SK-N-SH (cell line): Measurements from ENCODE around the gene CDC34. TPM values are rescaled to one million over a fixed set of nuclear protein-coding genes. Genes with fewer than 3 reads are reported as not detected.

Source experiments
- CTCF ChIA-PET: fragments of 300-600, 350-600 bp; formaldehyde crosslinking; extraction: SDS; loops from one replicate; lab custom pipeline; 2021; lab: Yijun Ruan, JAX
- POLR2A ChIA-PET: fragments of 350-600 bp; sonication (Branson Sonifier 250); formaldehyde crosslinking; extraction: SDS; loops from one replicate; lab custom pipeline; 2020; ENCODE audit warnings: antibody characterized with exemption, inconsistent platforms; lab: Yijun Ruan, JAX
- DNase-seq: peaks from one replicate; pipeline ENCODE4 v3.0.0; 2012
- H2AFZ ChIP-seq: fragments of 200-600 bp; sonication (generic); 2 replicates; pipeline ENCODE4 v1.8.1; 2016; ENCODE audit warnings: antibody characterized with exemption, mild to moderate bottlenecking, low read depth
- H3F3A ChIP-seq: fragments of 200-600 bp; sonication (generic); replicated peaks from 2 replicates; pipeline ENCODE3; 2016; ENCODE audit warnings: antibody characterized with exemption, mild to moderate bottlenecking; ENCODE audit not compliant: insufficient read depth
- H3K27ac ChIP-seq, 2 experiments: fragments of 200-500 bp in 1 of 2; fragments of 200-600 bp in 1 of 2; sonication (Bioruptor generic) in 1 of 2; sonication (generic), shearing (Covaris generic) in 1 of 2; 2 replicates each; pipeline versions ENCODE4 v1.5.1 to v1.6.1; 2014 to 2016; ENCODE audit warnings: low read depth in 2 of 2, inconsistent platforms in 1 of 2, low read length in 1 of 2, mild to moderate bottlenecking in 1 of 2, mixed read lengths in 1 of 2
- H3K27me3 ChIP-seq: fragments of 200-600 bp; sonication (generic), shearing (Covaris generic); 2 replicates; pipeline ENCODE4 v1.6.1; 2016; ENCODE audit warnings: mixed run types; ENCODE audit not compliant: insufficient read depth
- H3K36me3 ChIP-seq, 2 experiments: fragments of 200-500 bp in 1 of 2; fragments of 200-600 bp in 1 of 2; sonication (Bioruptor generic) in 1 of 2; sonication (generic) in 1 of 2; replicated peaks in 1 of 2; 2 replicates each; pipeline versions ENCODE3 to v1.5.1; 2014 to 2016; ENCODE audit warnings: low read length in 1 of 2, mild to moderate bottlenecking in 1 of 2; ENCODE audit not compliant: insufficient read depth in 2 of 2, control insufficient read depth in 1 of 2
- H3K4me1 ChIP-seq, 2 experiments: fragments of 200-500 bp in 1 of 2; fragments of 200-600 bp in 1 of 2; sonication (Bioruptor generic) in 1 of 2; sonication (generic), shearing (Covaris generic) in 1 of 2; 2 replicates each; pipeline versions ENCODE4 v1.5.1 to v1.6.1; 2014 to 2016; ENCODE audit warnings: low read depth in 1 of 2, low read length in 1 of 2, mixed run types in 1 of 2; ENCODE audit not compliant: insufficient read depth in 2 of 2, control insufficient read depth in 1 of 2
- H3K4me2 ChIP-seq: fragments of 200-600 bp; sonication (generic), shearing (Covaris generic); 2 replicates; pipeline ENCODE4 v1.6.1; 2017; ENCODE audit warnings: mixed run types
- H3K4me3 ChIP-seq, 2 experiments: fragments of 200-500 bp in 1 of 2; fragments of 200-600 bp in 1 of 2; sonication (Bioruptor generic) in 1 of 2; sonication (generic), shearing (Covaris generic) in 1 of 2; 2 replicates each; pipeline versions ENCODE4 v1.5.1 to v1.8.1; 2014 to 2016; ENCODE audit warnings: low read depth in 2 of 2, inconsistent platforms in 1 of 2, low read length in 1 of 2, mild to moderate bottlenecking in 1 of 2, mixed read lengths in 1 of 2, moderate library complexity in 1 of 2
- H3K79me2 ChIP-seq: fragments of 200-600 bp; sonication (generic); 2 replicates; pipeline ENCODE4 v1.8.1; 2017; ENCODE audit warnings: mild to moderate bottlenecking; ENCODE audit not compliant: insufficient read depth
- H3K9ac ChIP-seq: fragments of 200-600 bp; sonication (generic); 2 replicates; pipeline ENCODE4 v1.6.1; 2017; ENCODE audit warnings: mixed run types
- H3K9me2 ChIP-seq: fragments of 200-600 bp; sonication (generic); 2 replicates; pipeline ENCODE4 v1.6.1; 2017; ENCODE audit warnings: mixed run types
- H3K9me3 ChIP-seq: fragments of 200-600 bp; sonication (generic); 2 replicates; pipeline ENCODE4 v1.6.1; 2017; ENCODE audit warnings: mixed run types, mild to moderate bottlenecking, moderate library complexity
- H4K20me1 ChIP-seq: fragments of 200-600 bp; sonication (generic); 2 replicates; pipeline ENCODE4 v1.6.1; 2017; ENCODE audit warnings: mild to moderate bottlenecking, mixed run types; ENCODE audit not compliant: insufficient read depth
- CHD2 ChIP-seq: fragments of 150-350 bp; IDR thresholded peaks from 2 replicates; pipeline ENCODE4 v1.6.1; 2018; ENCODE audit warnings: low read length; ENCODE audit not compliant: partially characterized antibody
- FOSL2 ChIP-seq: IDR thresholded peaks from 2 replicates; pipeline ENCODE4 v1.4.0; 2012; ENCODE audit warnings: low read depth, mild to moderate bottlenecking, moderate library complexity, borderline replicate concordance
- RCOR1 ChIP-seq: fragments of 150-350 bp; IDR thresholded peaks from 2 replicates; pipeline ENCODE4 v1.6.1; 2017; ENCODE audit warnings: antibody characterized with exemption, low read length
- REST ChIP-seq: IDR thresholded peaks from 2 replicates; pipeline ENCODE4 v1.6.1; 2012; ENCODE audit warnings: mild to moderate bottlenecking, low read depth, low read length, moderate library complexity
- SIN3A ChIP-seq: IDR thresholded peaks from 2 replicates; pipeline ENCODE4 v1.6.1; 2012; ENCODE audit warnings: low read depth, mild to moderate bottlenecking, low read length, moderate library complexity, borderline replicate concordance
- USF2 ChIP-seq: fragments of 150-350 bp; IDR thresholded peaks from 2 replicates; pipeline ENCODE4 v1.6.1; 2017; ENCODE audit warnings: antibody characterized with exemption, low read length, low read depth, borderline replicate concordance
- YY1 ChIP-seq: IDR thresholded peaks from 2 replicates; pipeline ENCODE4 v1.4.0; 2012; ENCODE audit warnings: low read depth, mild to moderate bottlenecking
- WGBS: methylation state at CpG from one replicate; pipeline ENCODE4 v1.1.6; 2017; ENCODE audit warnings: low lambda C conversion rate; 5-methylcytosine and 5-hydroxymethylcytosine counted together
- polyA plus RNA-seq, 3 experiments: library from polyadenylated mRNA; depleted of rRNA; stranded (reverse); fragments of >200 nt; gene quantifications; 2 replicates each; pipeline ENCODE4 v1.2.3, GENCODE V29; 2012

Gene CDC34
- polyA plus RNA-seq, 1 of the 3 experiments (the other 2 are of a cell fraction), result 96.7 TPM

- CTCF ChIA-PET, result no interaction called here
- peaks cover 4% of the 10 kb centered on the region; the same call in 1 of the 2 replicates for H3K79me2 ChIP-seq
- H3K36me3 ChIP-seq, result no peaks in the 10 kb centered on the region
- peaks cover 45% of the 10 kb centered on the region for H4K20me1 ChIP-seq
- POLR2A ChIA-PET, result no interaction called here
- peaks cover 4 to 23% of the 10 kb centered on the region in 2 experiments; a peak in 1 of 4 replicates for H3K4me1 ChIP-seq
- no peak overlapping the region for H3K9ac ChIP-seq
- H3K4me2 ChIP-seq, result peak overlapping the region; percentile 79
- H3K9me3 ChIP-seq, result no peaks in the 10 kb centered on the region
- H3F3A ChIP-seq, result peaks cover 11% of the 10 kb centered on the region
- no peaks in the 10 kb centered on the region for H3K9me2 ChIP-seq
- no peak overlapping the region for H2AFZ ChIP-seq
- H3K4me3 ChIP-seq, result peak overlapping the region; percentile 50 to 67
- H3K27ac ChIP-seq, result no peak overlapping the region
- DNase-seq, result no peak
- WGBS, result 39% methylated on average over 7 of the region's 41 CpGs
- TF ChIP-seq RCOR1 (no peak), YY1 (no peak), CHD2 (no peak), USF2 (no peak), FOSL2 (no peak)
- TF ChIP-seq, all 33 proteins: peak for 0
- no peaks in the 10 kb centered on the region for H3K27me3 ChIP-seq
Observed at GRCh38 chr19:590750-591098, 59.2 kb downstream of the CDC34 start.

GRCh38 chr19:591099-591958 is 59.8 kb downstream of the CDC34 start:
- H3K9me3 ChIP-seq, result no peaks in the 10 kb centered on the region
- H3K36me3 ChIP-seq, result no peaks in the 10 kb centered on the region
- H3F3A ChIP-seq, result peaks cover 9% of the 10 kb centered on the region
- H3K27me3 ChIP-seq, result no peaks in the 10 kb centered on the region
- no peak overlapping the region for H3K27ac ChIP-seq
- TF ChIP-seq SIN3A, result no peak
- peak; percentile 94 for TF ChIP-seq REST
- 88% methylated on average over 41 of the region's 75 CpGs for WGBS
- ChIA-PET CTCF (interaction anchor here (0.6 to 2.1 kb wide), 4 partner anchors 13 to 61 kb away, joined by 3 to 5 read pairs (median 4); no protein-coding TSS in a partner anchor), POLR2A (no interaction called here)
- peak overlapping the region; percentile 79 for H3K4me2 ChIP-seq
- H3K9ac ChIP-seq, result no peak overlapping the region
- H3K9me2 ChIP-seq, result no peaks in the 10 kb centered on the region
- peaks cover 4% of the 10 kb centered on the region; the same call in 1 of the 2 replicates for H3K79me2 ChIP-seq
- peaks cover 4 to 23% of the 10 kb centered on the region in 2 experiments; a peak in 1 of 4 replicates for H3K4me1 ChIP-seq
- H2AFZ ChIP-seq, result no peak overlapping the region
- peak overlapping the region; percentile 50 to 67; a peak in 3 of 4 replicates for H3K4me3 ChIP-seq
- DNase-seq, result no peak
- H4K20me1 ChIP-seq, result peaks cover 51% of the 10 kb centered on the region

Other genes with a start within 250 kb of the CDC34 start
- 27.3 and 33.6 TPM in 2 replicates for gene PLPP2, start 240.4 kb upstream of the CDC34 start, polyA plus RNA-seq (2012; rRNA removed)
- gene MIER2, start 187.0 kb upstream of the CDC34 start, polyA plus RNA-seq (2012; rRNA removed), result 8.0 and 15.9 TPM in 2 replicates
- gene C2CD4C, start 122.6 kb upstream of the CDC34 start, polyA plus RNA-seq (2012; rRNA removed), result 0.19 and 0.23 TPM in 2 replicates
- 0.64 and 0.80 TPM in 2 replicates for gene SHC2, start 70.7 kb upstream of the CDC34 start, polyA plus RNA-seq (2012; rRNA removed)
- gene MADCAM1, start 35.3 kb upstream of the CDC34 start, polyA plus RNA-seq (2012; rRNA removed), result 0.63 and 0.81 TPM in 2 replicates
- gene TPGS1, start 24.3 kb upstream of the CDC34 start, polyA plus RNA-seq (2012; rRNA removed), result 28.3 and 31.0 TPM in 2 replicates
- not detected in 2 replicates for gene GZMM, start 12.3 kb downstream of the CDC34 start, polyA plus RNA-seq (2012; rRNA removed)
- gene BSG, start 40.8 kb downstream of the CDC34 start, polyA plus RNA-seq (2012; rRNA removed), result 745 and 835 TPM in 2 replicates
- 3.4 and 5.6 TPM in 2 replicates for gene HCN2, start 58.1 kb downstream of the CDC34 start, polyA plus RNA-seq (2012; rRNA removed)
- 38.2 and 40.1 TPM in 2 replicates for gene POLRMT, start 101.8 kb downstream of the CDC34 start, polyA plus RNA-seq (2012; rRNA removed)
- gene FGF22, start 108.1 kb downstream of the CDC34 start, polyA plus RNA-seq (2012; rRNA removed), result 0.62 and 0.93 TPM in 2 replicates
- 9.0 and 12.9 TPM in 2 replicates for gene RNF126, start 131.5 kb downstream of the CDC34 start, polyA plus RNA-seq (2012; rRNA removed)
- 64.4 and 73.0 TPM in 2 replicates for gene FSTL3, start 144.6 kb downstream of the CDC34 start, polyA plus RNA-seq (2012; rRNA removed)
- gene PRSS57, start 163.7 kb downstream of the CDC34 start, polyA plus RNA-seq (2012; rRNA removed), result not detected in 2 replicates
- gene PALM, start 177.2 kb downstream of the CDC34 start, polyA plus RNA-seq (2012; rRNA removed), result 6.2 and 15.6 TPM in 2 replicates
- gene MISP, start 219.4 kb downstream of the CDC34 start, polyA plus RNA-seq (2012; rRNA removed), result 0.03 and 0.08 TPM in 2 replicates